GM10248 (cell line): ENCODE measurements around the gene CYP24A1.
"Not testable (repeated sequence)": the region's sequence is repeated elsewhere in the genome, so short reads cannot be mapped to it uniquely, and the experiment has no call there.

Experiments
- CTCF ChIA-PET: fragments of 300-600 bp; sonication (Branson Sonifier 250); formaldehyde crosslinking; extraction: SDS; loops from one replicate; lab custom pipeline; 2021; ENCODE audit warnings: antibody characterized with exemption; lab: Yijun Ruan, JAX
- POLR2A ChIA-PET: fragments of 350-650 bp; sonication (Branson Sonifier 250); formaldehyde crosslinking; extraction: SDS; loops from one replicate; lab custom pipeline; 2020; ENCODE audit warnings: antibody characterized with exemption; lab: Yijun Ruan, JAX
- DNase-seq: peaks from one replicate; pipeline ENCODE4 v3.0.0; 2012; ENCODE audit errors: extremely low spot score
- TF ChIP-seq, protein P1 (sequence below): IDR thresholded peaks from 2 replicates; pipeline ENCODE4 v1.5.1; 2012; ENCODE audit warnings: mild to moderate bottlenecking, low read depth; ENCODE audit errors: extremely low read depth, missing control alignments, control extremely low read depth

CYP24A1 gene

GRCh38 chr20:54129350-54129749 lies 44.4 kb downstream of the CYP24A1 start:
- ChIA-PET CTCF (no interaction called here), POLR2A (no interaction called here)
- TF ChIP-seq, protein P1, sequence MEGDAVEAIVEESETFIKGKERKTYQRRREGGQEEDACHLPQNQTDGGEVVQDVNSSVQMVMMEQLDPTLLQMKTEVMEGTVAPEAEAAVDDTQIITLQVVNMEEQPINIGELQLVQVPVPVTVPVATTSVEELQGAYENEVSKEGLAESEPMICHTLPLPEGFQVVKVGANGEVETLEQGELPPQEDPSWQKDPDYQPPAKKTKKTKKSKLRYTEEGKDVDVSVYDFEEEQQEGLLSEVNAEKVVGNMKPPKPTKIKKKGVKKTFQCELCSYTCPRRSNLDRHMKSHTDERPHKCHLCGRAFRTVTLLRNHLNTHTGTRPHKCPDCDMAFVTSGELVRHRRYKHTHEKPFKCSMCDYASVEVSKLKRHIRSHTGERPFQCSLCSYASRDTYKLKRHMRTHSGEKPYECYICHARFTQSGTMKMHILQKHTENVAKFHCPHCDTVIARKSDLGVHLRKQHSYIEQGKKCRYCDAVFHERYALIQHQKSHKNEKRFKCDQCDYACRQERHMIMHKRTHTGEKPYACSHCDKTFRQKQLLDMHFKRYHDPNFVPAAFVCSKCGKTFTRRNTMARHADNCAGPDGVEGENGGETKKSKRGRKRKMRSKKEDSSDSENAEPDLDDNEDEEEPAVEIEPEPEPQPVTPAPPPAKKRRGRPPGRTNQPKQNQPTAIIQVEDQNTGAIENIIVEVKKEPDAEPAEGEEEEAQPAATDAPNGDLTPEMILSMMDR, result no peak
- no peak for DNase-seq

DNA sequence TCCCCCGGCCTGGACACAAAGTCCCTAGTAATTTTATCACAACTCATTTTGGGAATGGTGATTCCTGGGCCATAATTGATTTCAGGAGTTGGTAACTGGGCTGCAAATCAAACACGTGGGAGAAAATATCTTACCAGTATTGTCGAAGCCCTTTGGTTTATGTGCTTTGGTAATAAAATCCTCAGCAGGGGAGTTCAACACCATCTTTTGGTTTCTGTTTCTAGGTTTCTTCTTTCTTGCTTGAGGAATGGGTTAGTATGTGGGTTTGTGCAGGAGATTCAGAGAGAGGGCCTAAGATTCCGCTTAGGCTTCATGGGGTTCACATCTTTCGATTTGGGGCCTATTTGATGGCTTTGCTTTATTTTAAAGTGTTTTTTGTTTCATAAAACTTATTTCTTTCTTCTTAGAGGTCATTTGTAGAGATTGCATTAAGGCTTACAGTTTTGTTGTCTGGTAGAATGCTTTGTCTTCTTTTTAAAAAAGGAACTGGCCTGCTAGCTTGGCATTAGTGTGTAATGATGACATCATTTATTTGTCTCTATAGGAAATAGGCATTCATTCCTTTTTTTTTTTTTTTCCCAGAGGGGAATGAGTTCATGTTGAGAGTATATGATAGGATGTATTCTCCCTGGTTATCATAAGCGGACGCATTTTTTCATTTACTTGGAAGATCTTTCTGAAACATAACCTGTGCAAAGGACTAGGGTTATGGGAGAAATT lies 45.8 kb downstream of the CYP24A1 start:
- POLR2A ChIA-PET, result no interaction called here
- DNase-seq, result no peak
- TF ChIP-seq, protein P1, result no peak
- CTCF ChIA-PET, result interaction anchor here (1.3 to 2.3 kb wide), 2 partner anchors 18 to 24 kb away, joined by 3 to 7 read pairs; no protein-coding TSS in a partner anchor

DNA sequence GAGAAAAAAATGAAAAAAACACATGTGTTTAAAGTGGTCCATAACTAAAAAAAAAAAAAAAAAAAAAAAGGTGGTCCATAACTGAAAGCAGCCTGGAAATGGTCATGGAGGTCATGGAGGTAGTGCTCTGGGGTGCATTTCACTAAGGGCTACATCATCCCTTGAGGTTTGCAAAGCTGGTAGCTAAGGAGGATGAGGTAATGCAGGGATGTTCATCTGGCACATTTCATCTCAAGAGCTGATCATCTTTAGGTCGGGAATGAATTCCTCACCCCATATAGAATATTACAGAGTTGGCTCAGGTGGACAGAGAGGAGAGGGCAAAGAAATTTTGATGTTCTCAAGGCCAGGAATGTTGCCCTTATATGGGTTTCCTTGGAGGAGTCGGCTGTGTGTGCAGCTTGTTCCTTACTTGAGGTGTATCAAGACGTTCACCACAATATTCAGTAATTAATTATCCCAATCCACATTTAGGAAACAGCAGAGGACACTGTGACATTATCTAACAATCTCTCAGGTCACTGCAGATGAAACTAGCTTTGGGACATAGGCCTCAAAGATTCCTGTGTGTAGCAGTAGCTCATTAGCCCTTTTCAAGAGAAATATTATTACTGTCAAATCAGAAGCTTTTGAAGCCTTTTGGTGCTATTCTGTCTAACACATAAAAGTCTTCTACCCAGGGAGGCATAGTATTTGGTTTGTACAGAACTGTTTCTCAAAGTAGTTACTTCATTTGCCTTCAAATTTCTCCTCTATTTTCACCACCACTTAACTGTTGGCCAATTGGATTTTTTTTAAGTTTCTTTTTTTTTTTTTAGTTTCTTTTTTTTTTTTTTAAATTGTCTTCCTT lies 46.8 kb downstream of the CYP24A1 start:
- no peak for DNase-seq
- TF ChIP-seq, protein P1, result no peak
- CTCF ChIA-PET, result interaction anchor here (1.2 to 2.3 kb wide), 3 partner anchors 17 to 72 kb away, joined by 3 to 7 read pairs (median 3); no protein-coding TSS in a partner anchor
- POLR2A ChIA-PET, result no interaction called here

GRCh38 chr20:54126328-54126727 lies 47.5 kb downstream of the CYP24A1 start:
- DNase-seq, POLR2A ChIA-PET: not testable (repeated sequence)
- CTCF ChIA-PET, result interaction anchor here (1.2 to 2.3 kb wide), 3 partner anchors 16 to 73 kb away, joined by 3 to 7 read pairs (median 3); no protein-coding TSS in a partner anchor

- CTCF ChIA-PET, result no interaction called here
- POLR2A ChIA-PET, result no interaction called here
- TF ChIP-seq, protein P1, result no peak
- no peak for DNase-seq
Observed at GRCh38 chr20:54123587-54124180, 50.1 kb downstream of the CYP24A1 start.

DNA sequence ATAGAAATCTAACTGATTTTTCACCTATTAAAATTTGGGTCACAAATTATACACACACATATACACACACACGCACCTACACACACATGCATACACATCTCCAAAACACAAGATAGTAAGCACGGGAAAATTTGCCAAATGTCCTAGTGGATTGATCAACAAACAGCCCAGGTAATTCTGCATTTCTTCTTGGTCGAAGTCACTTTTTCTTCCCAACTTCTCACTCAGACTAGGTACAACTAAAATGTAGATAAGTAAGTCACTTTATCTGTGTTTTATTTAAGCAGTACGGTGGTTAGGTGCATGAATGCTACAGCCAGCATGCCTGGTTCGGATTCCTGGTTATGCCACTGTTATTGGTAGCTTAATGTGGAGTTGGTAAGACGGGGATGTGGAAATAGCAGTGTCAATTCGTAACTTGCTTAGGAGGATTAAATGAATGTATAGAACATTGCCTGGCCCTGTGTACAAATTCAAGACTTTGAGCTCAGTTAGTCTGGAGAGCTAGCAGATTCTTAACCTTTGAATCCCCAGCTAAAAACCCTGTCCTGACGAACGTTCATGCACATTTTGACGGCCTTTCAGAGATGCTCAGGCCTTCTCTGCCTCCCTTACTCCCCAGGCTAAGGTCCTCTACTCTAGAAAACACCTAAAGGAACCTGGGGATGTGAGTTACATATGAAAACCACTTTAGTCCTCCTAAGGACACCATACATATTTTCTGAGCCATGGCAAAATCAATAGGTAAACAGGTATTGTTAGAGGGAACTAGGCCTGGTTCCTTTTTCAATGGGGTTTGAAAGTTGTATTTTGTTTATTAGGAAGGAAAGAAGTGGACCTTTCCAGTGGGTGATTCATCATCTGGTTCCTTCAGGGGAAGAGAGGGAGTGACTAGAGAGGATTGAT lies 50.9 kb downstream of the CYP24A1 start:
- POLR2A ChIA-PET, result no interaction called here
- DNase-seq, result no peak
- CTCF ChIA-PET, result no interaction called here
- TF ChIP-seq, protein P1, result no peak
